ENCODE measurements around the gene TTC13. TPM values are rescaled to one million over a fixed set of nuclear protein-coding genes. Genes with fewer than 3 reads are reported as not detected.

The TTC13 gene
- polyA plus RNA-seq, 1 of the 3 experiments (the other 2 are of a cell fraction), result 5.5 TPM

DNA sequence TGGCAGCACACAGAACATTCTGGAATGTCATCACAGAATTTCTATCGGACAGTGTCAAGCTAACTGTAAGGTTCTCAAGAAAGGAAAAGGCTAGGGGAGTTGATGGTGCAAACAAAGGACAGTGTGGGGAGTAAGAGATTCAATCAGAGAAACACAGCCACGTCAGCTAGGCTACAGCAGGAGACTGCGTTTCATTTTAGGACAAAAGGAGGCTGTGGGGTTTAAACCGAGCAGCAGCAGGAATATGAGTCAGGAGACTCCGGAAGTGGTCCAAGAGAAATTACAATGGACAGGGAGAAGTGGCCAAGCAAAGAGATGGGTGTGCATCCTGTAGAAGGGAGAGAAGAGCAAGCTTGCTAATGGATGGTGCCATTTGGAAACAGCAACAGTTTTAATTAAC lies 72.9 kb downstream of the TTC13 start:
- Histone ChIP-seq H3K4me1 (ENCODE audit: control insufficient read depth in 1 of 2, insufficient read depth in 2 of 2, low read depth in 1 of 2, low read length in 1 of 2) (no peaks in the 10 kb centered on the region), H3K79me2 (ENCODE audit: insufficient read depth) (no peaks in the 10 kb centered on the region), H3F3A (replicated peaks; ENCODE audit: insufficient read depth) (no peaks in the 10 kb centered on the region), H3K9ac (no peak overlapping the region), H3K4me3 (ENCODE audit: low read depth in 2 of 2, low read length in 1 of 2) (no peak overlapping the region), H2AFZ (ENCODE audit: low read depth) (no peak overlapping the region), H3K4me2 (no peak overlapping the region), H3K9me3 (no peaks in the 10 kb centered on the region), H3K36me3 (replicated peaks in 1 of 2; ENCODE audit: control insufficient read depth in 1 of 2, insufficient read depth in 2 of 2, low read length in 1 of 2) (peaks cover 0 to 29% of the 10 kb centered on the region in 2 experiments), H4K20me1 (ENCODE audit: insufficient read depth) (no peaks in the 10 kb centered on the region), H3K27ac (ENCODE audit: low read depth in 2 of 2, low read length in 1 of 2) (no peak overlapping the region), H3K9me2 (no peaks in the 10 kb centered on the region), H3K27me3 (ENCODE audit: insufficient read depth) (no peaks in the 10 kb centered on the region)
- 95% methylated on average over 5 of the region's 5 CpGs for WGBS (ENCODE audit: low lambda C conversion rate)
- ChIA-PET CTCF (interaction anchor here (1.4 kb wide), 1 partner anchor 11 kb away, joined by 3 read pairs; no protein-coding TSS in a partner anchor), POLR2A (no interaction called here)
- DNase-seq, result no peak
- TF ChIP-seq, protein P1, sequence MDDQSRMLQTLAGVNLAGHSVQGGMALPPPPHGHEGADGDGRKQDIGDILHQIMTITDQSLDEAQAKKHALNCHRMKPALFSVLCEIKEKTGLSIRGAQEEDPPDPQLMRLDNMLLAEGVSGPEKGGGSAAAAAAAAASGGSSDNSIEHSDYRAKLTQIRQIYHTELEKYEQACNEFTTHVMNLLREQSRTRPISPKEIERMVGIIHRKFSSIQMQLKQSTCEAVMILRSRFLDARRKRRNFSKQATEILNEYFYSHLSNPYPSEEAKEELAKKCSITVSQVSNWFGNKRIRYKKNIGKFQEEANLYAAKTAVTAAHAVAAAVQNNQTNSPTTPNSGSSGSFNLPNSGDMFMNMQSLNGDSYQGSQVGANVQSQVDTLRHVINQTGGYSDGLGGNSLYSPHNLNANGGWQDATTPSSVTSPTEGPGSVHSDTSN (IDR thresholded peaks at IDR 0.05), result no peak
- no peak for TF ChIP-seq MEF2A (IDR thresholded peaks at IDR 0.05; ENCODE audit: borderline replicate concordance, low read depth)
- no peak for TF ChIP-seq GABPA (IDR thresholded peaks at IDR 0.05; ENCODE audit: low read depth)

DNA sequence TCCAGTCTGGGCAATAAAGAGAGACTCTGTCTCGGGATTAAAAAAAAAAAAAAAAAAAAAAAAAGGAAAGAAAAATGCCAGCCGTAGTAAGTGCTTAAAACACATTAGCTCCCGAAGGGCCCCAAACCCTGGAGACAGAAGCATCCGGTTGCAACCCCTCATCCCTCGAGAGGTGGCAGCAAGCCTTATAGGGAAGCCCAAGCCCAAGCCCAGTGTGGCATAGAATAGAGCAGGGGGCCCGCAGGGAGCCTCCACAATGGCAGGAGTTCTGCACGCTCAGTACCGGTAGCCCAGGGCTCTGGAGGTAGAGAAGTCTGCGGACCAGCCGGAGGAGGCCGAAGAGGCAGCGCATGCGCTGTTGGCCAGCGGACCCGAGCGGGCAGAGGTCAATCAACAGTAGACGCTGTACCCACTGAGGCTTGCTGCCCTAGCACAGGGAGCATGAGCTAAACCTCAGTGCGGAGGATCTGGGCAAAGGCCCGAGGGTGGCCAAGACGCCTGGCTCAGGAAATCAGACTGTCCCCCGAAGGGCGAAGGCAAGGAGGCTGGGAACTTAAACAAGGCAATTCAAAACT lies 76.2 kb downstream of the TTC13 start:
- H3K9ac ChIP-seq, result no peak overlapping the region
- TF ChIP-seq, protein P2, sequence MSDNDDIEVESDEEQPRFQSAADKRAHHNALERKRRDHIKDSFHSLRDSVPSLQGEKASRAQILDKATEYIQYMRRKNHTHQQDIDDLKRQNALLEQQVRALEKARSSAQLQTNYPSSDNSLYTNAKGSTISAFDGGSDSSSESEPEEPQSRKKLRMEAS (IDR thresholded peaks at IDR 0.05; ENCODE audit: low read depth), result no peak
- TF ChIP-seq, protein P3, sequence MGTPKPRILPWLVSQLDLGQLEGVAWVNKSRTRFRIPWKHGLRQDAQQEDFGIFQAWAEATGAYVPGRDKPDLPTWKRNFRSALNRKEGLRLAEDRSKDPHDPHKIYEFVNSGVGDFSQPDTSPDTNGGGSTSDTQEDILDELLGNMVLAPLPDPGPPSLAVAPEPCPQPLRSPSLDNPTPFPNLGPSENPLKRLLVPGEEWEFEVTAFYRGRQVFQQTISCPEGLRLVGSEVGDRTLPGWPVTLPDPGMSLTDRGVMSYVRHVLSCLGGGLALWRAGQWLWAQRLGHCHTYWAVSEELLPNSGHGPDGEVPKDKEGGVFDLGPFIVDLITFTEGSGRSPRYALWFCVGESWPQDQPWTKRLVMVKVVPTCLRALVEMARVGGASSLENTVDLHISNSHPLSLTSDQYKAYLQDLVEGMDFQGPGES (IDR thresholded peaks at IDR 0.05; ENCODE audit: low read depth, low read length), result no peak
- TF ChIP-seq JUND (IDR thresholded peaks at IDR 0.05), result no peak
- no peak for TF ChIP-seq MXI1 (IDR thresholded peaks at IDR 0.05; ENCODE audit: low read depth, low read length)
- TF ChIP-seq, protein P4, sequence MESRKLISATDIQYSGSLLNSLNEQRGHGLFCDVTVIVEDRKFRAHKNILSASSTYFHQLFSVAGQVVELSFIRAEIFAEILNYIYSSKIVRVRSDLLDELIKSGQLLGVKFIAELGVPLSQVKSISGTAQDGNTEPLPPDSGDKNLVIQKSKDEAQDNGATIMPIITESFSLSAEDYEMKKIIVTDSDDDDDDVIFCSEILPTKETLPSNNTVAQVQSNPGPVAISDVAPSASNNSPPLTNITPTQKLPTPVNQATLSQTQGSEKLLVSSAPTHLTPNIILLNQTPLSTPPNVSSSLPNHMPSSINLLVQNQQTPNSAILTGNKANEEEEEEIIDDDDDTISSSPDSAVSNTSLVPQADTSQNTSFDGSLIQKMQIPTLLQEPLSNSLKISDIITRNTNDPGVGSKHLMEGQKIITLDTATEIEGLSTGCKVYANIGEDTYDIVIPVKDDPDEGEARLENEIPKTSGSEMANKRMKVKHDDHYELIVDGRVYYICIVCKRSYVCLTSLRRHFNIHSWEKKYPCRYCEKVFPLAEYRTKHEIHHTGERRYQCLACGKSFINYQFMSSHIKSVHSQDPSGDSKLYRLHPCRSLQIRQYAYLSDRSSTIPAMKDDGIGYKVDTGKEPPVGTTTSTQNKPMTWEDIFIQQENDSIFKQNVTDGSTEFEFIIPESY (IDR thresholded peaks at IDR 0.05; ENCODE audit: borderline replicate concordance, low read depth), result no peak
- TF ChIP-seq GABPA (IDR thresholded peaks at IDR 0.05; ENCODE audit: low read depth), result no peak
- TF ChIP-seq RAD21 (IDR thresholded peaks at IDR 0.05; ENCODE audit: low read length), result no peak
- no peak for TF ChIP-seq FOSL2 (IDR thresholded peaks at IDR 0.05; ENCODE audit: borderline replicate concordance, low read depth)
- TF ChIP-seq FOXM1 (IDR thresholded peaks at IDR 0.05; ENCODE audit: low read depth), result no peak
- TF ChIP-seq TCF12 (IDR thresholded peaks at IDR 0.05), result no peak
- no peak for TF ChIP-seq ELF1 (IDR thresholded peaks at IDR 0.05)
- TF ChIP-seq SMC3 (IDR thresholded peaks at IDR 0.05; ENCODE audit: low read depth, low read length), result no peak
- no peak for TF ChIP-seq CHD2 (IDR thresholded peaks at IDR 0.05; ENCODE audit: low read length, partially characterized antibody)
- TF ChIP-seq, protein P5, sequence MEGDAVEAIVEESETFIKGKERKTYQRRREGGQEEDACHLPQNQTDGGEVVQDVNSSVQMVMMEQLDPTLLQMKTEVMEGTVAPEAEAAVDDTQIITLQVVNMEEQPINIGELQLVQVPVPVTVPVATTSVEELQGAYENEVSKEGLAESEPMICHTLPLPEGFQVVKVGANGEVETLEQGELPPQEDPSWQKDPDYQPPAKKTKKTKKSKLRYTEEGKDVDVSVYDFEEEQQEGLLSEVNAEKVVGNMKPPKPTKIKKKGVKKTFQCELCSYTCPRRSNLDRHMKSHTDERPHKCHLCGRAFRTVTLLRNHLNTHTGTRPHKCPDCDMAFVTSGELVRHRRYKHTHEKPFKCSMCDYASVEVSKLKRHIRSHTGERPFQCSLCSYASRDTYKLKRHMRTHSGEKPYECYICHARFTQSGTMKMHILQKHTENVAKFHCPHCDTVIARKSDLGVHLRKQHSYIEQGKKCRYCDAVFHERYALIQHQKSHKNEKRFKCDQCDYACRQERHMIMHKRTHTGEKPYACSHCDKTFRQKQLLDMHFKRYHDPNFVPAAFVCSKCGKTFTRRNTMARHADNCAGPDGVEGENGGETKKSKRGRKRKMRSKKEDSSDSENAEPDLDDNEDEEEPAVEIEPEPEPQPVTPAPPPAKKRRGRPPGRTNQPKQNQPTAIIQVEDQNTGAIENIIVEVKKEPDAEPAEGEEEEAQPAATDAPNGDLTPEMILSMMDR (IDR thresholded peaks at IDR 0.05), result no peak
- no peak for TF ChIP-seq TEAD4 (IDR thresholded peaks at IDR 0.05; ENCODE audit: borderline replicate concordance, insufficient read depth)
- no peak overlapping the region for H3K4me2 ChIP-seq
- CTCF ChIA-PET, result interaction anchor here (1.0 kb wide), 1 partner anchor 9 kb away, joined by 3 read pairs; no protein-coding TSS in a partner anchor
- no peak overlapping the region for H2AFZ ChIP-seq (ENCODE audit: low read depth)
- no peaks in the 10 kb centered on the region for H4K20me1 ChIP-seq (ENCODE audit: insufficient read depth)
- no peak overlapping the region for H3K4me3 ChIP-seq (ENCODE audit: low read depth in 2 of 2, low read length in 1 of 2)
- 96% methylated on average over 18 of the region's 22 CpGs for WGBS (ENCODE audit: low lambda C conversion rate)
- no peak for DNase-seq
- no peaks in the 10 kb centered on the region for H3K4me1 ChIP-seq (ENCODE audit: control insufficient read depth in 1 of 2, insufficient read depth in 2 of 2, low read depth in 1 of 2, low read length in 1 of 2)
- H3K27me3 ChIP-seq (ENCODE audit: insufficient read depth), result no peaks in the 10 kb centered on the region
- POLR2A ChIA-PET, result no interaction called here
- H3K36me3 ChIP-seq (replicated peaks in 1 of 2; ENCODE audit: control insufficient read depth in 1 of 2, insufficient read depth in 2 of 2, low read length in 1 of 2), result peaks cover 0 to 23% of the 10 kb centered on the region in 2 experiments
- no peak overlapping the region for H3K27ac ChIP-seq (ENCODE audit: low read depth in 2 of 2, low read length in 1 of 2)
- no peaks in the 10 kb centered on the region for H3K79me2 ChIP-seq (ENCODE audit: insufficient read depth)
- H3K9me3 ChIP-seq, result no peaks in the 10 kb centered on the region
- peaks cover 3% of the 10 kb centered on the region for H3F3A ChIP-seq (replicated peaks; ENCODE audit: insufficient read depth)
- H3K9me2 ChIP-seq, result no peaks in the 10 kb centered on the region

Measured in SK-N-SH (cell line).